Measurements from ENCODE around the gene CCDC146. TPM values are rescaled to one million over a fixed set of nuclear protein-coding genes. Genes with fewer than 3 reads are reported as not detected.

Gene CCDC146
- total and polyA plus RNA-seq, 2 of the 8 experiments (the other 6 are each of a cell fraction or from before 2014, with no cell fraction given), result 0.88 to 2.4 TPM

- H3K79me1 ChIP-seq (ENCODE audit: low read depth, low read length), result no peaks in the 10 kb centered on the region
- no peak overlapping the region for H3K9ac ChIP-seq (replicated peaks in 1 of 4; ENCODE audit: extremely low read depth in 1 of 4, low read depth in 3 of 4, low read length in 3 of 4)
- 88% methylated on average over 4 of the region's 4 CpGs; no CpG with 5 or more reads in 1 of the 2 experiments for WGBS, 2 experiments (ENCODE audit: extremely low coverage in 1 of 2, insufficient coverage in 1 of 2, insufficient read length in 1 of 2, insufficient replicate concordance in 2 of 2, low coverage in 1 of 2, low lambda C conversion rate in 2 of 2, missing lambda C conversion rate in 1 of 2)
- H3K9me3 ChIP-seq (ENCODE audit: insufficient read depth in 2 of 2, low read depth in 1 of 2, low read length in 1 of 2), result peaks cover 0 to 3% of the 10 kb centered on the region in 2 experiments; a peak in 1 of 4 replicates
- ChIA-PET POLR2A (ENCODE audit: partially characterized antibody) (no interaction called here), CTCF (ENCODE audit: partially characterized antibody) (no interaction called here)
- no peak overlapping the region for H3K4me2 ChIP-seq (ENCODE audit: insufficient read depth in 1 of 2, low read depth in 2 of 2, low read length in 2 of 2)
- H4K20me1 ChIP-seq (replicated peaks in 1 of 2; ENCODE audit: control insufficient read depth in 1 of 2, insufficient read depth in 2 of 2, low read length in 2 of 2), result no peaks in the 10 kb centered on the region
- no peak overlapping the region for H4K8ac ChIP-seq (ENCODE audit: extremely low read depth, insufficient read depth, low read length)
- no peak for FAIRE-seq
- H3K18ac ChIP-seq (ENCODE audit: extremely low read depth, low read length), result no peak overlapping the region
- H3K36me3 ChIP-seq (ENCODE audit: control insufficient read depth in 2 of 4, insufficient read depth in 4 of 4, low read length in 3 of 4), result no peaks in the 10 kb centered on the region
- no peak overlapping the region for H4K5ac ChIP-seq (ENCODE audit: insufficient read length, low read depth, low read length)
- H3K23ac ChIP-seq (ENCODE audit: insufficient read length), result no peak overlapping the region
- H2BK120ac ChIP-seq (replicated peaks; ENCODE audit: low read depth, low read length), result no peak overlapping the region
- no peaks in the 10 kb centered on the region for H3K4me1 ChIP-seq (replicated peaks in 1 of 4; ENCODE audit: control insufficient read depth in 3 of 4, insufficient read depth in 4 of 4, low read length in 3 of 4)
- no peak overlapping the region for H3K14ac ChIP-seq (ENCODE audit: insufficient read length)
- DNase-seq (ENCODE audit: low read depth in 1 of 2, low spot score in 2 of 2), result no peak
- H2AFZ ChIP-seq (ENCODE audit: low read length), result no peak overlapping the region
- no peak overlapping the region for H3K27ac ChIP-seq (ENCODE audit: low read depth, low read length)
- H3K79me2 ChIP-seq (ENCODE audit: control insufficient read depth in 1 of 2, insufficient read depth in 2 of 2, low read length in 2 of 2), result no peaks in the 10 kb centered on the region
- no peak overlapping the region for H2BK15ac ChIP-seq (ENCODE audit: low read length)
- TF ChIP-seq ZNF274 (IDR thresholded peaks at IDR 0.05; ENCODE audit: borderline replicate concordance, extremely low read depth, low read length) (no peak), TAF7 (optimal IDR thresholded peaks at IDR 0.05; ENCODE audit: borderline replicate concordance, low read depth, low read length) (no peak)
- H3K4me3 ChIP-seq (ENCODE audit: extremely low read depth in 1 of 4, insufficient read depth in 2 of 4, low read depth in 3 of 4, low read length in 4 of 4), result no peak overlapping the region
- H2BK5ac ChIP-seq (ENCODE audit: low read depth, low read length), result no peak overlapping the region
- H2AK5ac ChIP-seq (ENCODE audit: low read depth, low read length), result no peak overlapping the region
- H3K4ac ChIP-seq (replicated peaks; ENCODE audit: insufficient read length, low read depth, low read length), result no peak overlapping the region
- no peak overlapping the region for H2BK20ac ChIP-seq (ENCODE audit: low read length)
- no peak overlapping the region for H2BK12ac ChIP-seq (ENCODE audit: low read depth, low read length)
- no peak overlapping the region for H4K91ac ChIP-seq (replicated peaks; ENCODE audit: insufficient read length, low read length)
- H3K56ac ChIP-seq (replicated peaks; ENCODE audit: insufficient read length, low read depth, low read length), result no peak overlapping the region
- H3K23me2 ChIP-seq (ENCODE audit: low read depth, low read length), result no peaks in the 10 kb centered on the region
- no peaks in the 10 kb centered on the region for H3K27me3 ChIP-seq (replicated peaks in 1 of 4; ENCODE audit: control insufficient read depth in 3 of 4, extremely low read depth in 1 of 4, insufficient read depth in 3 of 4, low read length in 3 of 4)
Measured at GRCh38 chr7:77338260-77338659, 215.8 kb downstream of the CCDC146 start.

Measured in H1 (cell line).